GM21390 (cell line): ENCODE measurements around the gene TMEM134.
"Not testable (repeated sequence)": the region's sequence is repeated elsewhere in the genome, so short reads cannot be mapped to it uniquely, and the experiment has no call there.

Experiments used
- ATAC-seq: cut with Tn5 transposase; IDR thresholded peaks from one replicate; pipeline ENCODE4 v1.9.1; 2021; ENCODE audit not compliant: unreplicated experiment

The TMEM134 gene, protein sequence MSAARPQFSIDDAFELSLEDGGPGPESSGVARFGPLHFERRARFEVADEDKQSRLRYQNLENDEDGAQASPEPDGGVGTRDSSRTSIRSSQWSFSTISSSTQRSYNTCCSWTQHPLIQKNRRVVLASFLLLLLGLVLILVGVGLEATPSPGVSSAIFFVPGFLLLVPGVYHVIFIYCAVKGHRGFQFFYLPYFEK

GRCh38 chr11:67468759-67469507 lies at the start of gene TMEM134:
Gene TMEM134, minus strand, starts transcription at chr11:67469251. Its CDS starts 59 bp downstream, at chr11:67469192.
- ATAC-seq, result peak; percentile 64

- no peak for ATAC-seq
Measured at GRCh38 chr11:67517784-67518552, 48.9 kb upstream of the TMEM134 start.

- no peak for ATAC-seq
Measured at GRCh38 chr11:67516806-67517205, 47.8 kb upstream of the TMEM134 start.

- ATAC-seq, result no peak
Measured at GRCh38 chr11:67514116-67514515, 45.1 kb upstream of the TMEM134 start.

- not testable (repeated sequence) for ATAC-seq
Measured at GRCh38 chr11:67511558-67511957, 42.5 kb upstream of the TMEM134 start.

DNA sequence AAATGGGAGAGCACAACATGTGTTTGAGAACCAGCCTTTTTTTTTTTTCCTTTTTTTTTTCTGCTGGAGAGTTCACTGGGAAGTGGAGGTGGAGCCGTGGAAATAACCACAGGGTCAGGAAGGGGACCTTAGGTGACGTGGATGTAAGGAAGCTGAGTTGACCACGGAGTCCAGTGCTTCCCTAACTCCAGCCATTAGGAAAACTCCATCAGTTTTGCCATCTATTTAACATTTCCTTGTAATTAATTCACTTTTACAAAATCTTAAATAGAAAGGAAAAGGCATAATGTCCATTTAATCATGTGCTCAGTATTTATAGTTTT lies 40.9 kb upstream of the TMEM134 start:
- ATAC-seq, result no peak

DNA sequence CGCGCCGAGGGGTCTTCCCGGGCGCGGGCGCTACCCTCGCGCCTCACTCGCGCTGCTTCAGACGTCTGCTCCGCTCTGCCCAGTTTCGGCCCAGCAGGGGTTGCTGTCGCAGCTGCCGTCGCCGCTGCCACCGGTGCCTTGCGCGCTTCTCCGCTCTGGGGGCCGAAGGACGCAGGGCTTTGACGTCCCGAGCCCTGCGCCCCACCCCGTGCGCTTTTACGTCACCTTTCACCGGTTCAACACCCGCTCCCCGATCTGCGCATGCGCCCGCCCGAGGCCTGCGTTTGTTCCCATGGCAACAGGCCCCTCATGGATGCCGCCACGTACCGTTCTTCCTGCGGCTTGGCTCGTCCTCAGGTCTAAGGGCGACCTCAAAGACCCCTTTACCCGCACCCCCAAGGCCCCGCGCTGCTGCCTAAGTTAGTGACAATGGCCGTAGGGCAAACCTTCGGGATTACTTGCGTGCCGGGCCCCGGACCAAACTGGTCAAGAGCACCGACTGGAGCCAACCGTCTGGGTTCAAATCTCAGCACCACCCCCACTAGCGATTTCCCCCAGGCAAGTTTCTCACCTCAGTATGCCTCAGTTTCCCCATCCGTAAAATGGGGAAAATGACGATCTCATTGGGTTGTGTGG lies 39.6 kb upstream of the TMEM134 start:
- ATAC-seq, result peak; percentile 38

DNA sequence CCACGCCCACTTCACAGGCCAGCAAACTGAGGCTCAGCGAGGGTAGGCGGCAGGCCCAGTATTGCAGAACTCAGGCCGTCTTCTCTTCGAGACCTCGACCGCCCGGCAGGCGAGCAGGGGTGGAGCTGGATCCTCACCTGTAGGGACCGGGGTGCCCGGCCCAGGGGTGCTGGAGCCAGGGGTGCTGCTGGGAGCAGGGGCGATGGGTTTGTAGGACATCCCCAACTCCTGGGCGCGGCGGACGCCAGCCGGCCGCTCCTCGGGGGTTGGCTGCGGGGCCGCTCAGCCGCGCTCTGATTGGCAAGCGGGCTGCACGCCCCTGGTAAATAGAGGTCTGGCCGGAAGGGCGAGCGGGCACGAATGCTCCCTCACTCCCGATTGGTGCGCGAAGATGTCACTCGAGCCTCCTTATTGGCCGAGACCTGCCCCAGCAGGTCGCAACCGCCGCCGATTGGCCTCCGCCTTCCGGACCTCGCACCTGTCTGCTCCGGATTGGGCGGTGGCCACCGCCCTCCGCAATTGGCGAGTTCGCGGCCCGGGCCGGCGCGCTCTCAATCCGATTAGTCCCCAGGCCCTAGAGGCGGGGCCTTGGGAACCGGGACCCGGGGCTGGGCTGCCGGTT lies 38.9 kb upstream of the TMEM134 start, which contains the start of gene CDK2AP2:
CDK2AP2 (minus strand) TSS at position 299 of the 622 bp plus-strand sequence; CDS start at position 219, 80 bp downstream.
- peak; percentile 66 for ATAC-seq

GRCh38 chr11:67507242-67507863 lies 38.3 kb upstream of the TMEM134 start:
- no peak for ATAC-seq

DNA sequence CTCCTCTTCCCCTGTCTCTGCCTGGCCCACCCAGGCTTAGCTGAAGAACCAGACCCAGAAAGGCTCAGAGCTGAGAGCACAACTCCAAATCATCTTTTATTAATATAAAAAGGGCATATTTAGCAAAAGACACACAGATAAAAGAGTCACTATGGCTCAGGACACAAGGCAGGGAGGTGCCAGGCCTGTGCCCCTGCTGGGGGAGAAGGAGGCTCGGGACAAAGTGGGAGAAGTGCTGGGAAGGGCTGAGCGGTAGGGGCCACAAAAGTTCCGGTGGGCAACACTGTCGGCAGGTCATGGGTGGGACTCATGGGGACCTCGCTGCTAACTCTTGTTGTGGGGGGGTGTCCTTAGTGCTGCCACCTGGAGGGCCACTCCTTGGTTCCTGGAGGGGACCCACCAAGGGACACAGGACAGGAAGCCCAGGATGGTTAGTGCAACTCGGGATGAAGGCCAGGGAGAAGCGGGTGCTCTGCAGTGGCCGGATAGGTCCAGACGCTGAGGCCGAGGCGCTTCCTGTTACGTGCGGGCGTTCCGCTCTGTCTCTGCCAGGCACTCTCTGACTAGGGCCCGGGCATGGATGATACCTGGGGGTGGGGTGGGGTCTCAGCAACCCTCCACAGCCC lies 37.5 kb upstream of the TMEM134 start:
- ATAC-seq, result no peak

DNA sequence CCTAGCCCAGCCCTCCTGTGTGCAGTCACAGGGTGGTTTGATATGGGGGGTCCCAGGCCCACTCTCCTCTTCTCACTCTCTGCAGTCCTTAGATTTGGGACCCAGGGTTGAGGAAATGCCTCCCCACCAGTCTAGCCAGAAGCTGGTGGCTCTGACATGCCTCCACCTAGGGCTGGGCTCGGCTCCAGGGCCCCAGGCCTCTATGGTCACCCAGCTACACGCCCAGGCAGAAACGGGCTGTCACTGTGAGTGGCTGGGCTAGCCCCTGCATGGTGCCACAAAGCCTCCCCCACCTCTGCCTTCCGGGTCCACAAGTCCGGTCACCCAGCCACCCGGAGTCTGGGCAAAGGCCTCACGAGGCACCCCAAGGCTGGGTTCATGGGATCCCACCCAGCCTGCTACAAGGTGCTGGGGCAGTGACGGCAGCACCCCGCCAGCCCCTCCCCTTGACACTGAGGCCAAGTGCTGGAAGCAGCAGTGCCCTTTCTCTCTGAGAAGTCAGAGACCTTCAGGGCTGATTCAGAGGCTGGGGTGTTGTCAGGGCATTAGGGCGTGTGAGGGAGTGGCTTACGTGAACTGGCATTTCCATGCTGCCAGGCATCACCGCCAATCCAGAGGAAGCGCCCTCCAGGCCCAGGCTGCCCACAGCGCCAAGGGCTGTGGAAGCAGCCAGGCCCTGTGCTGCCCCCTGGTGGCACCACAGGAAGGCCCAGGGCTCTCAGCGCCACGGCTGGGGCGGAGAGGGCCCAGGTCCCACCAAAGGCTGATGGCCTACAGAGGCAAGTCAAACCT lies 36.8 kb upstream of the TMEM134 start:
- no peak for ATAC-seq

DNA sequence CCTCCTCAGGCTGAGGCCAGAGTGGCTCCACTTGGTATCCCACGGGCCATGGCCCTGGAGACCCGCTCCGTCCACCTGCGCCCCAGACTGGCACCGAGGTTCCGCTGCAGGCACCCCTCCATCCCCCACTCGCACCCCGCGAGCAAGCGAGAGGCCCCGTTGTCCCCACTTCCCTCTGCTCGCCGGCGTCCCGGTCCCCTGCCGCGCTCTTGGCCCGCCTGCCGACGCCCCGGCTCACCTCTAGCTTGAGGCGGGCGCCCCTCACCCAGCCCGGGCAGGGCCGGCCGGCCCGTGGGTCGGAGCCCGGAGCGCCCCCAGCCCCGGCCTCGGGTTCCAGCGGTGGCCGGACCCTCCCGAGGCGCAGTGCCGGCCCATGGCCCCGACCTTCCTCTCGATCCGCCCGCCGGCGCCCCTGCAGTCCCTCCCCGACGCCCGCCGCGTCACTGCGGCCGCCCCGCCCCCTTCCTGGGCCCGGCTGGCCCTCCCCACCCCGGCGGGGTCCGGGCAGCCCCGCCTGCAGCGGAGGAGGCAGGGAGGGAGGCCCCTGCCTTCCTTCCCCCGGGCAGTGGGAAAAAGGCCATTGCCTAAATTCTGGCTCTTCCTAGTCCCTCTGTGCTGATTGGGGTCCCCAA lies 36.0 kb upstream of the TMEM134 start, which contains the start of gene PITPNM1:
PITPNM1 (minus strand) TSS at position 414 of the 632 bp plus-strand sequence. CDS start 1,183 bp downstream, outside the sequence.
- no peak for ATAC-seq

DNA sequence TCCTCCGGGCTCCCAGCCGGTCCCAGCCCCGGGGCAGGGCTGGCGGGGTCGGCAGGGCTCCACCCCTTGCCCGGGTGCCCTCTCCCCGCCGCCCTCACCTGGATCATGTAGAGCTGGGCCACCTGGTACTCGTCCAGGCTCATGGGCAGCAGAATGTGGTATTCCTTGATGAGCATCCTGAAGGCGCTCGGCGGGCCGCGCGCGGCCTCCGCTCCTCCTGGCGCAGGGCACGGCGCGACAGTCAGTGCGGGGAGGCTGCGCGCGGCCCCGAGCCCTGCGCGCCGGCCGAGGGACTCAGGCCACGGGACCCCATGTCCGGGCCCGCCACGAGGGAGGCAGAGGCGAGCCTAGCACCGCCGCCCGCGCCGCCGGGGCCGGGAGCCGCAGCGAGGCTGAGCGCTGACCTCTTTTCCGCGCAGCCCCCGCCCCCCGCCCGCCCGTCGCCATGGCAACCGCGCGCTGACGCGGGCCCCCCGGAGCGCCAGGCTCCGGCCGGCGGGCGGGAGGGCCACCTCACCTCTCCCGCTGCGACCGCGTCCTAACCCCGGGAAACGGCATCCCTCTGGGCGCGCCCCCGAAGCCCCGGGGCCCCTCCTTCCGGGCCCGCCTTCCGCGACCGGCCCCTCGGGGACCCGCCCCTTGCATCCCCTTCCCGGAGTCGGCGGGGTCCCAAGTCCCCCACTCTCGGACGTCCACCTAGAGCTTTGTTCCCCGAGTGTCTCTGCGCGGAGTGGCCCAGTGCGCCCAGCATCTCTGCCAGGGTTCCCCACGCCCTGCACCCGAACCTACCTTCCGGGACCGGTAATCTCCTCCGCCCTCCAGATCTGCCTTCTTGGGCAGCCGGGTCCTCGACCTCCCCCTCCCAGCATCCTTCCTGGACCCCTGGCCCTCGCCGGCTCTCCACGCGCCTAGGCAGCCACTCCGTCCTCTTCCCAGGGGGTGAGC lies 35.2 kb upstream of the TMEM134 start:
- ATAC-seq, result no peak

DNA sequence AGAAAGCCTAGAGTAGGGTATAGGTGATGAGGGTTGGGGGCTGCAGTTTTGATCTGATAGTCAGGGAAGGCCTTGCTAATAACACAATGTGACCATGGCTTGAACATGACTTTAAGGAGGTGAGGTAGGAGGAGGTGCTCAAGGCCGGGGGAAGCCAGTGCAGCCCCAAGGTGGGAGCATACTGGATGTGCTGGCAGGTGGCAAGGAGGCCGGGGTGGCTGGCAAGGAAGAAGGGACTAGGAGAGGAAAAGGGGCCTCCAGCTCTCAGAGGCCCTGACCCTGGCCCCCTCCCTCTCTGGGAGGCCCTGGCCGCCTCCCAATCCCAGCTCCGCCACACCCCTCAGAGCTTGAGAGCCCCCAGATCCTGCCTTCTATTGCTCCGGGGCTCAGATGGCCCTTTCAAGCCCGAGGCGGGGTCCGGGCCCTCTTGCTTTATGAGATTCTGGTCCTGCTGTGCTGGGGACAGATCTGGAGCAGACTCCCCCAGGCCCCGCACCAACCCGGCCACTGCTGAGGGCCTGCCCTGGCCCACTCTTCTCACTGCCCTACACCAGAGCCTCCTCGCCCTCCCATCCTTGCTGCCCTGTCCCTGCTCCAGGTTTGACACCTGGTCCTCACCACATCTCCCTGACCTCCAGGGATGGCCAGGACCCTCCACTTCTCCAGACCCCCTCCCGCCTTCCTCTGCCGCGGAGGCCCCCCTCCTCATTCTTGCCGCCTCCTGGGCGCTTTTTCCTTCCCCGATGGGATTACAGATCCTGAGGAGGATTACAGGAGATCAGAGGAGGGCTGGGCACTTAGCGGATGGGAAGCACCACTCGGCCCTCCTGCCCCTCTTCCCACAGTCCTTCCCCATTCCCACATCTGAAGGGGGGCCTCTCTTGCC lies 34.3 kb upstream of the TMEM134 start:
- ATAC-seq, result no peak

DNA sequence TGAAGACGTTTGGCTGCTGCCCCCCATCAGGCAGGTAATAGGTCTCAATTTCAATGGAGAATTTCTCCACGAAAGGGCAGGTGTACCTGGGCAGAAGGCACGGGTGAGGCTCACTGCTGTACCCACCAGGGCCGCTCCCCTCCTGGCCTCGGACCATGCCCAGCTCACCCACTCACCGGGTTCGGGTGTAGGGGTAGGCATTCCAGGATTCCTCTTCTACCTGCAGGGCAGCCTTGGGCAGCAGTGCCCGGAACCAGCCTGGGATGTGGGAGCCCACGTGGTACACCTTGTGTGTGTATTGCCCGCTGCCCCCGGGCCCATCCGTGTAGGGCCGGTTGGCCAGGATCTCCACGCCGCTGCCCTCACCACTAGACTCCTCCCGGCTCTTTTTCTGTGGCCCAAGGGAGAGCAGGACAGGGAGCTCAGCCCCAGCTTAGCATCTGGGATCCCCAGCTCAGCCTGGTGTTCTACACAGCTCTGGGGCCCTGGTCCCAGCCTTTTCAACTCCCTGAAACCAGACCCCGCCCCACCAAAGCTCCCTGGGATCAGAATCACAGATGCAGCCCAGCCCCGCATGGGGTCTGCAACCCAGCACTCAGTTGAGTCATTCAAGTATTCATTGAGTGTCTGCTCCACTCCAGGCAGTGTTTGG lies 33.4 kb upstream of the TMEM134 start:
- no peak for ATAC-seq

GRCh38 chr11:67501854-67502253 lies 32.8 kb upstream of the TMEM134 start:
- ATAC-seq, result no peak
